Cardiac muscle cell (in vitro differentiated cells and primary cell): ENCODE results near the gene RHOU. TPM values are rescaled to one million over a fixed set of nuclear protein-coding genes. Genes with fewer than 3 reads are reported as not detected.

Experiments
- DNase-seq, 2 donors: peaks; one replicate each; pipeline versions ENCODE4 v3.0.0 to v3.0.0-alpha.2; 2010 to 2017; ENCODE audit warnings: low read depth in 1 of 2, low spot score in 1 of 2
- H3K27ac ChIP-seq: fragments of 200-600 bp; sonication (generic); 2 replicates; pipeline ENCODE4 v1.5.1; 2016
- H3K27me3 ChIP-seq: fragments of 200-600 bp; sonication (generic); 2 replicates; pipeline ENCODE4 v1.6.0; 2016; ENCODE audit warnings: control low read depth
- H3K36me3 ChIP-seq: fragments of 200-600 bp; sonication (generic); 2 replicates; pipeline ENCODE4 v1.5.1; 2016; ENCODE audit warnings: control low read depth
- H3K4me1 ChIP-seq: fragments of 200-600 bp; sonication (generic); 2 replicates; pipeline ENCODE4 v1.8.1; 2017; ENCODE audit warnings: low read depth, mild to moderate bottlenecking, mixed run types
- H3K4me3 ChIP-seq: fragments of 200-600 bp; sonication (generic); 2 replicates; pipeline ENCODE4 v1.5.1; 2016; ENCODE audit warnings: mild to moderate bottlenecking
- H3K9me3 ChIP-seq: fragments of 200-600 bp; sonication (generic); 2 replicates; pipeline ENCODE4 v1.5.1; 2017; ENCODE audit warnings: low read depth, mild to moderate bottlenecking, control low read depth
- polyA plus RNA-seq: library from polyadenylated mRNA; unstranded; fragments of >200 nt; fragmentation: Nextera tagmentation; extraction: Ambion mirVana; gene quantifications from 2 replicates; pipeline ENCODE4 v1.2.1, GENCODE V29; 2016
- total RNA-seq: library from RNA; depleted of rRNA; stranded (reverse); fragments of >200 nt; gene quantifications from 2 replicates; pipeline ENCODE4 v1.2.3, GENCODE V29; 2016
- TF ChIP-seq, protein P1 (sequence below): IDR thresholded peaks from 2 replicates; pipeline ENCODE4 v1.5.1; 2012; ENCODE audit warnings: low read depth, mild to moderate bottlenecking, low read length

Gene RHOU
- total and polyA plus RNA-seq, 2 experiments from 2014 or later = 1.2 to 2.3 TPM

- Histone ChIP-seq H3K27ac (no peak overlapping the region), H3K9me3 (no peaks in the 10 kb centered on the region), H3K36me3 (no peaks in the 10 kb centered on the region), H3K27me3 (peaks cover 38% of the 10 kb centered on the region), H3K4me3 (no peak overlapping the region), H3K4me1 (no peaks in the 10 kb centered on the region)
- DNase-seq = no peak
- TF ChIP-seq, protein P1, sequence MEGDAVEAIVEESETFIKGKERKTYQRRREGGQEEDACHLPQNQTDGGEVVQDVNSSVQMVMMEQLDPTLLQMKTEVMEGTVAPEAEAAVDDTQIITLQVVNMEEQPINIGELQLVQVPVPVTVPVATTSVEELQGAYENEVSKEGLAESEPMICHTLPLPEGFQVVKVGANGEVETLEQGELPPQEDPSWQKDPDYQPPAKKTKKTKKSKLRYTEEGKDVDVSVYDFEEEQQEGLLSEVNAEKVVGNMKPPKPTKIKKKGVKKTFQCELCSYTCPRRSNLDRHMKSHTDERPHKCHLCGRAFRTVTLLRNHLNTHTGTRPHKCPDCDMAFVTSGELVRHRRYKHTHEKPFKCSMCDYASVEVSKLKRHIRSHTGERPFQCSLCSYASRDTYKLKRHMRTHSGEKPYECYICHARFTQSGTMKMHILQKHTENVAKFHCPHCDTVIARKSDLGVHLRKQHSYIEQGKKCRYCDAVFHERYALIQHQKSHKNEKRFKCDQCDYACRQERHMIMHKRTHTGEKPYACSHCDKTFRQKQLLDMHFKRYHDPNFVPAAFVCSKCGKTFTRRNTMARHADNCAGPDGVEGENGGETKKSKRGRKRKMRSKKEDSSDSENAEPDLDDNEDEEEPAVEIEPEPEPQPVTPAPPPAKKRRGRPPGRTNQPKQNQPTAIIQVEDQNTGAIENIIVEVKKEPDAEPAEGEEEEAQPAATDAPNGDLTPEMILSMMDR = no peak
These were observed 4.5 kb downstream of the RHOU start for GRCh38 chr1:228739826-228740225.

- TF ChIP-seq, protein P1 = no peak
- no peak overlapping the region for H3K4me3 ChIP-seq
- no peaks in the 10 kb centered on the region for H3K36me3 ChIP-seq
- peak in 1 of 2 donors; percentile 62 for DNase-seq
- no peak overlapping the region for H3K27ac ChIP-seq
- peaks cover 40% of the 10 kb centered on the region for H3K27me3 ChIP-seq
- no peaks in the 10 kb centered on the region for H3K4me1 ChIP-seq
- no peaks in the 10 kb centered on the region for H3K9me3 ChIP-seq
These were observed 5.5 kb downstream of the RHOU start for GRCh38 chr1:228740543-228741317.

DNA sequence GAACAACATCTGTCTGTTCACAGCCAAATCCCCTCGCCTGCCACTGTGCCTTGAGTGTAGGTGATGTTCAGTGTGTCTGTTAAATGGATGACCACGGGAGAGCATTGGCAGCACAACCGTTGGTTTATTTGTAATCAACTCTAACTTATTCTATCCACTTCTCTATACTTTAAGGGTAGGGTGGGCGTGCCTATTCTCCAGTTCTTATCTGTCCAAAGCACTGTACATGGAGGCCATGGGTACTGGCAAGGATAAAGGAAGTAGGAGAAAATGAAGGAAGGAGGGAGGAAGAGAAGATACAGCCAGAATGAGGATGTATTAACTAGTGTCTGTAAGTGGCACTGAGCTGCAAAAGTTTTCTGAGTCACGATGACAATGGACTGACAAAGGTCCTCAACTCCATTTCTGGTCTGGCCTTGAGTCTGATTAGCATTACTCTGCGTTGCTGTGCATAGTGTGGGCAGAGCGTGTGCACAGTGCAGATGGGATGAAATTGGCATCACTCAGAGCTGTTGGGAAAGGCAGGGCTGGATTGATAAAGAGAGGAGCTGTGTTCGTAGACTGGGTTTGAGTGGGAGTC, 7.1 kb downstream of the RHOU start:
- DNase-seq = no peak
- H3K9me3 ChIP-seq = no peaks in the 10 kb centered on the region

DNA sequence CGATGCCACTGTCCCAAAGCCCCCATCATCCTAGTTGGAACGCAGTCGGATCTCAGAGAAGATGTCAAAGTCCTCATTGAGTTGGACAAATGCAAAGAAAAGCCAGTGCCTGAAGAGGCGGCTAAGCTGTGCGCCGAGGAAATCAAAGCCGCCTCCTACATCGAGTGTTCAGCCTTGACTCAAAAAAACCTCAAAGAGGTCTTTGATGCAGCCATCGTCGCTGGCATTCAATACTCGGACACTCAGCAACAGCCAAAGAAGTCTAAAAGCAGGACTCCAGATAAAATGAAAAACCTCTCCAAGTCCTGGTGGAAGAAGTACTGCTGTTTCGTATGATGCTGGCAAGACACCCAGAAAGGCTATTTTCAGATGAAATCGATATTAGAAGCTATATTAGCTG, 8.1 kb downstream of the RHOU start:
- H3K36me3 ChIP-seq = no peaks in the 10 kb centered on the region
- DNase-seq = no peak
- H3K27me3 ChIP-seq = peaks cover 37% of the 10 kb centered on the region
- no peak overlapping the region for H3K27ac ChIP-seq
- no peak overlapping the region for H3K4me3 ChIP-seq
- H3K4me1 ChIP-seq = no peaks in the 10 kb centered on the region
- H3K9me3 ChIP-seq = no peaks in the 10 kb centered on the region
- TF ChIP-seq, protein P1 = no peak

More for the DNA sequence above, 7.1 kb downstream of the RHOU start:
- H3K36me3 ChIP-seq = no peaks in the 10 kb centered on the region
- TF ChIP-seq, protein P1 = no peak
- no peaks in the 10 kb centered on the region for H3K4me1 ChIP-seq
- no peak overlapping the region for H3K27ac ChIP-seq
- peaks cover 33% of the 10 kb centered on the region for H3K27me3 ChIP-seq
- H3K4me3 ChIP-seq = no peak overlapping the region

DNA sequence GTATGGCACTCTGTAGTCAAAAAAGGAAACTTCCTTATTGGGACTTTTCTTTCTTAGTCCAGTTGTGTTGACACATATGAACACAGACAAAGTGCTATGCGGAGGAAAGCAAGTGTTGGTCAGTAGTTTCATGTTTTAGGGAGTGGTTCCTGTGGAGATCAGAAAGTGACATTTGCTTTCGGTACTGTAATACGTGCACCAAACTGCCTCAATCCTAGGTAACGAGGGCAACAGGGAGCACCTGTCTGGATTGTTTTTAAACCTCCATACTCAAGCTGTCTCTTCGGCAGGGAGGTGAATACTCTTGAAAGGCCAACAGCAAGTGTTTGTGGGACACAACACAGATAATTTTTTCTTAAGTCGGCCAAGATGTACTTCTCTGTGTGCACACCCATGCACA, 9.1 kb downstream of the RHOU start:
- H3K4me3 ChIP-seq = no peak overlapping the region
- no peaks in the 10 kb centered on the region for H3K9me3 ChIP-seq
- TF ChIP-seq, protein P1 = no peak

More for the DNA sequence above, 9.1 kb downstream of the RHOU start:
- DNase-seq = no peak
- no peaks in the 10 kb centered on the region for H3K36me3 ChIP-seq
- no peaks in the 10 kb centered on the region for H3K4me1 ChIP-seq
- peaks cover 36% of the 10 kb centered on the region for H3K27me3 ChIP-seq
- no peak overlapping the region for H3K27ac ChIP-seq
